GM18870 (cell line): ENCODE measurements around the gene FBLN1.
"Not testable (repeated sequence)": the region's sequence is repeated elsewhere in the genome, so short reads cannot be mapped to it uniquely, and the experiment has no call there.

Source experiments
- ATAC-seq: cut with Tn5 transposase; IDR thresholded peaks from one replicate; pipeline ENCODE4 v1.9.1; 2021; ENCODE audit warnings: moderate library complexity; ENCODE audit not compliant: unreplicated experiment

FBLN1 gene

DNA sequence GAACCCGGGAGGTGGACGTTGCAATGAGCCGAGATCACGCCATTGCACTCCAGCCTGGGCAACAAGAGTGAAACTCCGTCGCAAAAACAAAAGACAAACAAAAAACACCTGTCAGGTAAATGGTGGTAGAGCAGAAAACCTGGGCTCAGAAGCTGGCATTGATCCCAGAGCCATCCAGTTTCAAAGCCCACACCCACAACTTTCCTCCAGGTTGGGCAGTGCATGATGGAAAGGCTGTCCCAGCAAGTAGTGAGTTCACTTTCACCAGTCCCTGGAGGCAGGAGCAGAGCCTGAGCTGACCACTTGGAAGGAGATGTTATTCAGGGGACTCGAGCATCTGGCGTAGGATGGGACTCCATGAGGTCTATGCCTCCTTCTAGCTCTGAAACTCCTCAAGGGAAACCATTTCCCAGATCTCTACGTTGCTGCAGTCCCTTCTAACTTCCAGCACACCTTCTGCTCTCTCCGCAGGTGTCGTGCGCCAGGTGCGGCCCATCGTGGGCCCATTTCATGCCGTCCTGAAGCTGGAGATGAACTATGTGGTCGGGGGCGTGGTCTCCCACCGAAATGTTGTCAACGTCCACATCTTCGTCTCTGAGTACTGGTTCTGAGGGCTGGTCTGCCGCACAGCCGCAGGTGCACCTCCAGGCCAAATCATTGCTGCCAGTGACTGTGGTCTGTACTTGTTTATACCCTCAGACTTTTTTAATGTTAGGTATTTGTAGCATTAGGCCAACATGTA is 97.3 kb downstream of the FBLN1 start:
- ATAC-seq = no peak

DNA sequence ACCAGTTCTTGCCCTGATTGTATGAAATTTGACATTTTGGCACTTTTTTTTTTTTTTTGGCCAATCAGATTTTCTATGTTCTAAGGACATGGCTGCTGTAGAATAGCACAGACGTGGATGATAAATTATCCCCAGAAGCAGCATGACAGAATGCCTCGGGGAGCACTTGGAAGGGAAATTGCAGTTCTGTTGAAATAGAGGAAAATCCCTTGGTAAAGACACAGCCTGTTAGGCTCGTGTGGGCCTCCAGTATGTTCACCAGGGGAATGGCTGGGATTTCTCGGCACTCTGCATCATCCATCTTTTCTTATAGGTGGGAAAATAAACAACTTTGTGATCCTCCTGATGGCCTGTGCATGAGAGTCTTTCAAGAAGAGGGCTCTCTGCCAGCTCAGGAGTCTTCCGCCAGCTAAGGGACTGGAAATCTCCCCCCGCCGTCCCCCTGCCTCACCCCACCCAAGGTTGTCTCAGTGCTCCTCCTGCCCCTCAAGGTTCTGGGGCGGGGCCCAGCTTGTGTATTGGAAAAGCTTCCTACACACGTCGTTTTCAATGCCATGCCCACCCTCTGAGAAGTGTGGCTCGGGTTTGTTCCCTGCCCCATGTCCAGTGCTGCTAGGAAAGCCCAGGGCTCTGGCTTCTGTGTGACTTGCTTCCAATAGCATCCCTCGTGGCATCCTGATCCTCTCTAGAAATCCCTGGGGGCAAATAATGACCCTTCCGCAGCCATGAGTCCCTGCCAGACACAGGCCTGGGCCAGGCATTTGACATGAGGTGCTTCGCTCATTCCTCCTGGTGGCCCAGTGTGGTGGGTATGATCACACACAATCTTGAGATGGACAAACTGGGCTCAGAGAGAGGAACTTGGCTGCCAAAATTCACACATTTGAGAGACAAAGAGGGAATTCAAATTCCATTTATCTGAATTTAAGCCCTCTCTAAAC is 98.4 kb downstream of the FBLN1 start:
- no peak for ATAC-seq

DNA sequence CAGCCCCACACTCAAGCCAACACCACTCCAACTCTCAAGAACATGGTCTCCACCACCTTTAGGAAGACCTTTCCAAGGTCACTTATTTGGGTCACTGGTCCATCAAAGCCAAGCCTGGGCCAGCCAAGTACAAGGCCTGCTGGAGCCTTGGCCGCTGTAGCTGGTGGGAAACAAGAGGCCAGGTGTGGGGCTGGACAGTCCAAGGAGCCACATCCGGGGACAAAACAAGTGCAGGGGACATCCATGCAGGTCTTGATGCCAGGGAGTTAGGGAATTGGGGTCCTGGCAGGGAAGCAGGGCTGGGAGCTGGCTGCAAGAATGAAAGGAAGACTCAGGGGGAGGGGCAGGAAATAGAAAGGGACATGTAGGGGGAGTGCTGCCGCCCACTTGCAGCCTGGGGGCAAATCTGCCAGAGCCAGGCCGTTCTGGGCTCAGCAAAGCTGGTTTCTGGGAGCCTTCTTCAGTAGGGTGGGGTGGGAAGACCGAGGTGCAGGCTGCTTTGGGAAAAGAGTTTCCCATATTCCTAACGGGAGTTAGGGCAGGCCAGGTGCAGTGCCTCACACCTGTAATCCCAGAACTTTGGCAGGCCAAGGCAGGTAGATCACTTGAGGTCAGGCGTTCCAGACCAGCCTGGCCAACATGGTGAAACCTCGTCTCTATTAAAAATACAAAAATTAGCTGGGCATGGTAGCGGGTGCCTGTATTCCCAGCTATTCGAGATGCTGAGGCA is 99.5 kb downstream of the FBLN1 start:
- no peak for ATAC-seq

DNA sequence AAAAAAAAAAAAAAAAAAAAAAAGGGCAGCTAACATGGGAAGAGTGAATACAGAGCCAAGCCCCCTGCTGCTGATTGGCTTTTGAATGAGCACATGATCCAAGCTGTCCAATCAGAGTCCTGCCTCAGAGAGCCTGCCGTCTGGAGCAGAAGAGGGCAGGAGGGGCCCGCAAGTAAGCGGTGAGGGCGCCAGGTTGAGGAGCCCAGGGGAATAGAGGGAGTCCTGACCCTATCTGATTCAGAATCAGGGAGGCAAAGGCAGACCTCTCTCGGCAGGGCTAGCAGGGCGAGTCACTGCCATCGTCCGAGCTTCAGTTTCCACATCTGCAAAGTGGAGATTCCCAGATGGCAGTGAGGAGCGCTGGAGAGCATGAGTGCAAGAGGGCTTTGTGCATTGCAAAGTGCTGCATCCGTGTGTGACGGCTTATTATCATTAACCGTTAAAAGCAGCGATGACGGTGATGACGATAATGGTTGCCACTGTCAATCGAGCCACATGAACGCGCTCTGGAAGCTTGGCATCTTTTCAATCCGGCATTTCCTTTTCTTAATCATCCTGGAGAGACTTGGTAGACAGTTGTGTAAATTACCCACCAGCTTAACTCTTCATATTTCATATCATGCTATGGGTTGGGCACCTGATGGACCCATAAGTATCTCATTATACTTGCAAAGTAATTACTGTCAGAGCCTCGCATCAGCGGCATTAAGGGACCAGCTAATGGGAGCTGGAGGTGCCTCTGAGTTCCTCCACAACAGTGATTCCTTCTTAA is 100.3 kb downstream of the FBLN1 start:
- no peak for ATAC-seq

DNA sequence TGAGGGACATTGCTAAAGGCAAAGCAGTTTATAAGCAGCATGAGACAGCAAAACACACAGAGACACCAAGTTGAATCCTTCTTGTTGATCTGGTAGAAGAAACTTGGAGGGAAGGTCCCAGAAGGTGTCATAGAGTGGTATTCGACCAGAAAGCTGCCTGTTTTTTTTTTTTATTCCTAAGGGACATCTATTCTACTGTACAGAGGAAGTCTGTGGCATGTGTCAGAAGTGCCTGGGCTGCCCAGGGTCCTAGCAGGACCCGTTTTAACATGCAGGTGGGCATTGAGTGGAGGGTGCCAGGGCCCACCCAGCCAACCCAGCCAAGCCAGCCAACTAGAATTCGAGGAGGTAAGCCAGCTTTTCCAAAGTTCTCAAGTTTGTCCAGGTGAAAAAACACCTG is 100.9 kb downstream of the FBLN1 start:
- no peak for ATAC-seq

DNA sequence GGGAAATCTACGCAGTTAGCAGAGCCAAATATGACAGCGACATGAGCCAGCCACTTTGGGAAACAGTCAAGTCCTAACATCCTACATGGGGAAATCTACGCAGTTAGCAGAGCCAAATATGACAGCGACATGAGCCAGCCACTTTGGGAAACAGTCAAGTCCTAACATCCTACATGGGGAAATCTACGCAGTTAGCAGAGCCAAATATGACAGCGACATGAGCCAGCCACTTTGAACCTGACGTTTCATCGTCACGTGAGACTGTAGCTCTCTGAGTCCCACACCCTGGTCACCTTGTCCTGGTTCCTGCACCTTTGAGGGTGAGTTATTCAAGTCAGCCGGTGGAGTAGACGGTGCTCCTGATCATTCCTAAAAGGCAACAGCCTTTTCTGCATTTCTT is 105.4 kb downstream of the FBLN1 start:
- ATAC-seq = not testable (repeated sequence)

DNA sequence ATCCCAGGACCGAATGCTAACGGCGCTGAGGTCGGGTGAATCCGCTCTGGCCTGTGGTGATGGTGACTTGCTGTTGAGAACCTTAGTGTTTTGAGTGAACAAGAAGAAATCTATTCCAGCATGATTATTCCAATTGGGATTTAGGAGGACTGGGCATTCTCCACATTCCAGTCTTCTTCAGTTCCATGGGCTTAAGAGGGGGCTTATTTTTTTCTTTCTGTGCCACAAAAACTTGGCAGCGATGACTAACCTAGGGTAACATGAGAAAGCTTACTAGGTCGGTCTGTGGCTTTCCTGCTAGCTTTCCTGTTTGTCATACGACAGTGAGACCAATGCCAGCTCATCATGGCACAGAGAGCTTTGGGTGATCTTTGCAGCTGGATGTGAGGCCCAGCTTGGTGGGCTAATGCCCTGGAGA is 106.1 kb downstream of the FBLN1 start:
- ATAC-seq = no peak

DNA sequence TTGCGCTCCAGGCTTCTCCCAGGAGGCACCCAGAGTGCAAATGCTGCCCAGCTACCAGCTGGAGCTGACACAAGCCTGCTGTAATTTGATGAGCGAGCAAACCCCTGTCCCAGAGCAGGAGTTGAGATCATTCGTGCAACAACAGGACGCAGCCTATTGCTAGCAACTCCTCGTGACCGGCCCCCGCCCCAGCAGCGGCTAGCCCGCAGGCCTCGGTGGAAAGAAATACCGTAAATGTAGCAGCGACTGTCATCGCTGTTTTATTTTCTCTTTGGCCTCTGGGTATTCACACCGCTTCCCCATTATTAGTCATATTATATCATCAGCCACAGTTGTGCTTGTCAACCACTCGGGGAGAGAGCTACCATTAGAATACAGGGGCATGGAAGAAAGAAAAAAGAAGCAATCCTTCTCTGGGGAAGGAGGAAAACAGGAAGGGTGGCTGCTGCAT is 109.8 kb downstream of the FBLN1 start:
- no peak for ATAC-seq

DNA sequence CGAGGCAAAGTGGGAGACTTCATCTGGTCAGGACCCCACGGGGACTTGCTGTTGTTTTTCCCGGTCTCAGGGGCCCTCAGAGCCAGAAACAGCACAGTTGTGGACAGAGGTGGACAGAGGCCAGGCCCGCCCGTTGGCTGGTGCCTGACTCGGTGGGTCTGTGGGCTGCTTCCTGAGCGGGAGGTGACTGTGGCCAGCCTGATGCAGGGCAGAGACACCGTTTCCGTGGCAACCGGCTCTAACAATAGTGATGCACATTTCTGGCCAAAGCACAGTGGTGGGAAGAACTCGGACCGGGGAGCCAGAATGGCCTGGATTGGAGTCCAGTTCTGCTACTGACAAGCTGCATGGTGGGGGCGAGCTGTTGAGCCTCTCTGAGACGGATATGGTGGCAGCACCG is 110.3 kb downstream of the FBLN1 start:
- no peak for ATAC-seq

DNA sequence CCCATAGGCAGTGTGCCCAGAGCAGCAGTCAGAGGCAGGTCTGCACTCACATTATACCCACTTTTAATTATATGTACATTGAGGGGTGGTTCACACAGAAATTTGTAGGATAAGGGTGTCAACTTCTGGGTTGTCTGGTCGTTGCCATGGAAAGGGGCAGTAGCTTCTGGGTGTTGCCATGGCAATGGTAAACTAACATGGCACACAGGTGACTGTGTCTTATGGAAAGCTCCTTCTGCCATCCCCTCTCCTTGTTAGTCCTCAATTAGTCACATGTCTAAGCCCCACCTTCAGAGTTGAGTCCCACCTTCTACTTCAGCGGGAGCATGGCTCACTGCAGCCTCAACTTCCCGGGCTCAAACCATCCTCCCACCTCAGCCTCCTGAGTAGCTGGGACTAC is 112.7 kb downstream of the FBLN1 start:
- no peak for ATAC-seq

DNA sequence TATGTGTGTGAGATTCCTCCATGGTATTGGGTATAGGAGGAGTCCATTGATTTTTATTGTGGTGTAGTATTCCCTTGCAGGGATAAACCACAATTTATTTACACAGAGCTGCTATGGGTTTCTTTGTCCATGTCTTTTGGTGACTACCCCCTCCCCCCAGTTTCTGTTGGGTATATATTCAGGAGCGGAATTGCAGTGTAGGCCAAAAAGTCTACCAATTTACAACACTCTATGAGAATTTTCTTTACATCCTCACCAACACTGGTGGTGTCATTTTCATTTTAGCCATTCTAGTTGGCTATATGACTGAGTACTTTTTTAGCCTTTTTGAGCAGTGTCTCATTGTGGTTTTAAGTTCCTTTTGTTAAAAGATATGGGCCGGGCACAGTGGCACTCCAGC is 113.7 kb downstream of the FBLN1 start:
- no peak for ATAC-seq

DNA sequence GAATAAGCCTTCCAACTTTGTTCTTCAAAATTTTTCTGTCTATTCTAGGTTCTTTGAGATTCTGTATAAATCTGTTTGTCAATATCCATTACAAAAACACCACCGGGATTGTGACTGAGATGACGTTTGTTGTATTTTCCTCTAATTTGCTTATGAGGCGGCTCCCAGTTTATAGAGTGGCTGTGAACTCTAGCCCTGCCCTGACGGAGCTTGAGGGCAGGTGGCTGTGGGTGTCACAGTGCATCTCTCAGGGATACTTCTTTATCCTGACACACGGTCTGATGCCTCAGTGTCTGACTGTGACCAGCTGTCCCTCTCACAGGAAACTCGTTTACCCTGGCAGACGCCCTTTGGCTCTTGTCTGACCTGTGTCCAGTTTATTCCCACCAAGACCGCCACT is 115.3 kb downstream of the FBLN1 start:
- no peak for ATAC-seq

DNA sequence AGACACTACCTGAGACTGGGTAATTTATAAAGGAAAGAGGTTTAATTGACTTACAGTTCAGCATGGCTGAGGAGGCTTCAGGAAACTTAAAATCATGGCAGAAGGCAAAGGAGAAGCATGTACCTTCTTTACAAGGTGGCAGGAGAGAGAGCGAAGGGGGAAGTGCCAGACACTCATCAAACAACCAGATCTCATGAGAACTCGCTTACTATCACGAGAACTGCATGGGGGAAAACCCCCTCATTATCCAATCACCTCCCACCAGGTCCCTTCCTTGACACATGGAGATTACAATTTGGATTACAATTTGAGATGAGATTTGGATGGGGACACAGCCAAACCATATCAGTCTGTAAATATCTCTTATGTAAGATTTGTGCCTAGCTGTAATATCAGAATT is 118.0 kb downstream of the FBLN1 start:
- no peak for ATAC-seq

DNA sequence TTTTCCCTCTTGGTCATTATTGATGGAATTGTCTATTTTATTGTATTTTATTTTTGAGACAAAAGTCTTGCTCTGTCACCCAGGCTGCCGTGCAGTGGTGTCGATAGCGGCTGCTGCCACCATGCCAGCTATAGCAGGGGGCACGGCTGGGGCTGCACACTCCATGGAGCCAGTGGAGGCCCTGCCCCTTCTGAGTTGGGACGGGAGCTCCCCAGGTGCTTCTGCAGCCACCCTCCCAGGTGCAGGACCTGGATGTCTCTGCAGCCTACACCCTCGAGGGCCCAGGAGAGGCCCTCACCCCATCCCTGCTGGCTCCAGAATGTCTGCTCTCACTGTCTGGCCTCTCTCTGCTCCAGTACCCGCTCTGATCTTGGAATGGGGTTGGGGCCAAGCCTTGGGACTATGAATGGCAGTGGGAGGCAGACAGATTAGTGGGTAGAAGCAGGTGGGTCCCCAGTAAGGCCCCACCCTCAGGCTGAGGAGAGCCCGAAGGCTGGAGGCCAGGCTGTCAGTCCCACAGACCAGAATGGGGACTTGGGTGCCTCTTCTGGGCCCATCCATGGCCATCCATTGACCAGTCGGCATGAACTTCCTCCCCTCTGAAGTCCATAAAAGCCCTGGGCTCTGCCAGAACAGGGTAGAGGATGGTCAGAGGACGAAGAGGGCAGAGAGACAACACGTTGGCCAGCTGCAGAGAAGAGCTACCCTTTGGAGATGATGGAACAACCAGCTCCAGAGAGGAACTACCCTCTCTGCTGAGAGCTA is 119.3 kb downstream of the FBLN1 start:
- ATAC-seq = no peak

DNA sequence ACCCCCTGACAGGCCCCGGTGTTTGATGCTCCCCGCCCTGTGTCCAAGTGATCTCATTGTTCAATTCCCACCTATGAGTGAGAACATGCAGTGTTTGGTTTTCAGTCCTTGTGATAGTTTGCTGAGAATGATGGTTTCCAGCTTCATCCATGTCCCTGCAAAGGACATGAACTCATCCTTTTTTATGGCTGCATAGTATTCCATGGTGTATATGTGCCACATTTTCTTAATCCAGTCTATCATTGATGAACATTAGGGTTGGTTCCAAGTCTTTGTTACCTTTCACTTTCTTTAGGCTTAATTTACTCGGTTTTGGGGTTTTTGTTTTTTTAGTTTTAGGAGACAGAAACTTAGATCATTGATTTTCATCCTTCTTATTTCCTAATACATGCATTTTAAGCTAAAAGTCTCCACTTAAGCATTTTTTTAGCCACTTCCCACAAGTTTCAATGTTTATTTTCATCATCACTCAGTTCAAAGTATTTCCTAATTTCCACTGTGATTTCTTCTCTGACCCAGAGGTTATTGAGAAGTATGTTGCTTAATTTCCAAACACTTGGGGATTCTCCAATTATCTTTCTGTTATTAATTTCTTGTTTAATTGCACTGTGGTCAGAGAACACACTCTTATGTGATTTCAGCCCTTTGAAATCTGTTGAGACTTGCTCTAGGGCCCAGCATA is 120.9 kb downstream of the FBLN1 start:
- not testable (repeated sequence) for ATAC-seq

DNA sequence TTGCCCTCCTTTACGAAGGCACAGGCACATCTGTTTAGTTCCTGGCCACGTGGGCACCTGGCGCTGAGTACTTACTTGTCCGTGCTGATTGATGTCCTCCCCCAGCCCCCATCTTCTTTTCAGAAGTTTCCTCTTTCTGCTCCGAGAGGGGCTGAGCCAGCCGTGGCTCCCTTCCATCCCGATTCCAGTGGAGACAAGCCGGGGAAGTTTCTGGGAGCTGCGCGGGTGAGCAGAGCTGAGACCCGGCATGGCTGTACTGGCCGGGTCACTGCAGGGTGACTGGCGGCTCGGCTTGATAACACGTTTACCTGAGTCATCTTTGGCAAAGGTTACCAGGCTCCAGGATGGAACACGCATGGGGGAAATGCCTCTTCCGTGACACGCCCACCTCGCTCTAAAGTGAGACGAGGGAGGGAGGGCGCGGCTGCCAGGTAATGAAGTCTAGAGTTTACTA is 123.5 kb downstream of the FBLN1 start:
- no peak for ATAC-seq

DNA sequence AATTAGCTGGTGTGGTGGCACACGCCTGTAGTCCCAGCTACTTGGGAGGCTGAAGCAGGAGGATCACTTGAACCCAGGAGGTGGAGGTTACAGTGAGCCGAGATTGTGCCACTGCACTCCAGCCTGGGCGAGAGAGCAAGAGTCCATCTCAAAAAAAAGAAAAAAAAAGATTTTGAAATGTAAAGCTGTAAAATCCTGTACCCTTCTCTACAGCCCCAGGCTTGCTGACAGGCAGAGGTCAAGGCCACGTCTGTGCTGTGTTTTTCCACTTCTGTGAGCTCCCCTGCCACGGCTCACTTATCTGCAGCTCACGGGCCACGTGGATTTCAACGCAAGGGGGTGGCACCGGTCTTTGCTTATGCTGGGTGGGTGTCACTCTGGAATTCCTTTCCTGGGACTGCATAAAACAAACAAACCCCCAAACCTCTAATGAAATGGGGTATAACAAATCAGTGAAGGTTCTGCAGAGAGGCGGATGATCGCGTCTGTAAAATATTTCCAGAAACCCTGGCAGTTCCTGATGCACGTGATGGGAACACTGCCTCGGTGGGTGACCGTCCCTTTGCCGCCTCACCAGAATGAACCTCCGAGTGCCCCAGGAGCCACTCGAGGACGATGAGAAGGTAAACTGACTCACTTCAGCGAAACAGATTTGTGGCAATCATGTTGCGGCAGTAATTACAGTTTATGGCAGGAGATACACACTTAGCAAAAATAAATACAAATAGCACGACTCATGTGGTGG is 125.0 kb downstream of the FBLN1 start:
- no peak for ATAC-seq

DNA sequence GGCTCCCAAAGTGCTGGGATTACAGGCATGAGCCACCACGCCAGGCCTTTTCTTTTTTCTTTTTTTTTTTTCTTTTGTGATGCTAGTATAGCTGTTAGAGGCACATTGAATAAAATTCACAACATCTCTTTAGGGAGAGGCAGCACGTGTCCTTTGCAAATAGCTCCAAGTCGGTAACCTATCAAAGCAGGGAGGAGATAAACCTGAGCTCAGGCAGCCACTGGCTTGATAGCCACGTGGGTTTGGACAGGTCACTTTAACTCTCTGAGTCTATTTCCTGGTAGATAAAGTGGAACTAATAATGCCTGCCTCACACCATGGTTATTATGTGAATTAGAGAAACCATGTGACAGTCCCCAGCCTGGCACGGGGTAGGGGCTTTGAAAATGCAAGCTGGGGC is 125.8 kb downstream of the FBLN1 start:
- no peak for ATAC-seq
